Epithelial cell of prostate (primary cell): ENCODE results near the gene LRIG1.

Experiments
- DNase-seq: peaks from one replicate; pipeline ENCODE4 v3.0.0-alpha.2; 2011; ENCODE audit warnings: low read depth, low spot score
- H3K27ac ChIP-seq: fragments of 450-650 bp; 2 replicates; pipeline ENCODE4 v1.5.1; 2017; ENCODE audit warnings: mild to moderate bottlenecking

Gene LRIG1

DNA sequence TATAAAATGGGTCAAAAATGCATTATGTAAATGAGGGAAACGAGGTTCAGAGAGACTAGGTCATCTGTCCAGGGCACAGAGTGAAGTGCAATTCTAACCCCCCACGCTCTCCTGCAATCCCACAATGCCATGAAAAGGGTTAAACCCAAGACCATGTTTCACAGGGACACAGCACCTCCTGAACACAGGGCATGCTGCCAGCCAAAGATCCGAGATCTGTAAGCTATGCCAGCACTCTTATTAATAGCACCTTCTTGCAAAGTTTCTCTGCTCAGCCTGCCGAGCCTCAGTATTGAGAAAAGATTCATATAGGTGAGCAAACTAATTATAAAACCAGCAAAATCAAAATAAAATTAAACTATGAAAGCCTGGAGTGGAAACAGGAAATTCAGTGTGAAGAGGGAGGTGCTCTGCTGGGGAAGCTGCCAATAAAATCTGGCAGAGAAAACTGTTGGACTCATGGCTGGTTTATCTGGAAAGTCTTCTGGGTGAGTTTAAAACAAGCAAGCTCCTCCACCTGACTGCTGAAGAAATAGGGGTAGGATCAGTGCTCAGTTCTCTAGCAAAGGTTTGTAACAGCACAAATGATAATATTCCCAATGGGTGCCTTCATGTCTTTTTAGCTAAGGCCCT, 50.3 kb downstream of the LRIG1 start:
- no peak for DNase-seq
- no peak overlapping the region for H3K27ac ChIP-seq

DNA sequence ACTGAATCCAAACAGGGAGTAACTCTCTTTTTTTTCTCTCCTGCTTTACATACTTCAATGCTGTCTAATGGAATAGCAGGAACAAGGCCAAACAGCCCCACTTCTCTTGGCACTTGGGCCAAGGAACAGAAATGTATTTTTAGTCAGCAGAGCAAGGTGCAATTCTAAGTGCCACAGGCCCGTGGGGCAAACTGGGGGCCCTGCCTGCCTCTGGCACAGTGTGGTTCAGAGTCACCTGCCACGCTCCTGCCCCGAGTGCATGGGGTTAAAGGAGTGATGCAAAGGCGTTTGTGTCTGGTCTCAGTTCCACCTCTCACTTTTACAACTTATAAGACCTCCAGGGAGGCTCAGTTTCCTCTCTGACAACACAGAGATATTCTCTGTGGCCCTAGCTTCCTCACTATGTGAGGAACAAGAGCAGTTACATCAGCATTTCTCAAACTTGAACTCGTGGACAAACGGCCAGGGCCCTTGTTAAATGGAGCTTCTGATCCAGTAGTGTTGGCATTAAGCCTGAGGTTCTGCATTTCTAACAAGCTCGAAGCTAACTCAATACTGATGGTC, 51.3 kb downstream of the LRIG1 start:
- H3K27ac ChIP-seq = no peak overlapping the region
- DNase-seq = no peak

DNA sequence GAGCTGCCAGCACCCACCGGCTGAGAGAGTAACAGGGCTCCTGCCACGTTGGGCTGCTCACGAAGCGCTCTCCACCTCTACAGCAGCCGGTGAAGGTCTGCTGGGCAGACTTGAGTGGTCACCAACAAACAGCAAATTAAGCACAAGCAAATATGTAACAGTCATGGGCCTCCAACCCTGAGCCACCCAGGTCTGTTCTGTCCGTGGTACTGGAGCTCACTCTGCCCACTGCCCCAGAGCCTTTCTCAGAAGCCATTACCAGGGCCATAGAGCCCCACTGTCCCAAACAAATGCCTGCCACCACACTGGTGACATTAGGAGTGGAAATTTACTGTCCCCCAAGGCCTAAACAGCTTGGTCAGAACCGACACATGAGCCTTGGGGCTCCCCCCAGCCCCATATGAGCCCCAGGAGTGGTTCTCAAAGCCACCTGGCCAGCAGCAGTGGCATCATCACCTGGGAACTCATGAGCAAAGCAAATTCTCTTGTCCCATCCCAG, 56.6 kb downstream of the LRIG1 start:
- no peak for DNase-seq
- H3K27ac ChIP-seq = no peak overlapping the region

DNA sequence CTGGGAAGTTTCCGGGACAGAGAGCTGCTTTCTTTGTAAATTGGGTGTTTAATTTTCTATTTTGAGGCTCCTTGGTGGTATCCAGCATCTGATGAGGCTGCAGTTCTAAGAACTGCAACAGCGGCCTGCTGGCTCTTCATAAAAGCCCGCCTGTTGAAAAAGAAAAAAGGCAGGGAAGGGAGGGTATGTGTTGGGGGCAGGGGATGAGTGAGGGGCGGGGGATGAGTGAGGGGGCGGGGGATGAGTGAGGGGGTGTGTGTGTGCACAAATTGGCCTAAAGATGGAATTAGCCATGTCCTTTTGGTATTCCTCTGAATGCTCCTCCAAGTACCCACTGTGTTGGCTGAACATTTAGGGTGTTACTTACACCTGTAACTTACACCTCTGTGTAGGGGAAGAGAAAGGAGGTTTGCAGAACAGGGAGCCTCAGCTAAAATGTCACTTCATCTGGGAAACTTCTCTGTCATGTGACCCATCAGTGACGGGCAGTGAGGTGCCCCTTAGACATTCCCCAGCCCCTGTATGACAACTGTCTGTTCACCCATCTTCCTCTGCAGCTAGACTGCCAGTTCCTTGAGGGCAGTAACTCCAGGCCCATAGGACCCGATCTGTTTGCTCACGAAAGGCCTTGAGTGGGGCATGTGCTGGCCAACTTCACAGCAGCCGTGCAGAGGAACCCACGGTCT, 57.6 kb downstream of the LRIG1 start:
- no peak for DNase-seq
- peak overlapping the region; percentile 74 for H3K27ac ChIP-seq

DNA sequence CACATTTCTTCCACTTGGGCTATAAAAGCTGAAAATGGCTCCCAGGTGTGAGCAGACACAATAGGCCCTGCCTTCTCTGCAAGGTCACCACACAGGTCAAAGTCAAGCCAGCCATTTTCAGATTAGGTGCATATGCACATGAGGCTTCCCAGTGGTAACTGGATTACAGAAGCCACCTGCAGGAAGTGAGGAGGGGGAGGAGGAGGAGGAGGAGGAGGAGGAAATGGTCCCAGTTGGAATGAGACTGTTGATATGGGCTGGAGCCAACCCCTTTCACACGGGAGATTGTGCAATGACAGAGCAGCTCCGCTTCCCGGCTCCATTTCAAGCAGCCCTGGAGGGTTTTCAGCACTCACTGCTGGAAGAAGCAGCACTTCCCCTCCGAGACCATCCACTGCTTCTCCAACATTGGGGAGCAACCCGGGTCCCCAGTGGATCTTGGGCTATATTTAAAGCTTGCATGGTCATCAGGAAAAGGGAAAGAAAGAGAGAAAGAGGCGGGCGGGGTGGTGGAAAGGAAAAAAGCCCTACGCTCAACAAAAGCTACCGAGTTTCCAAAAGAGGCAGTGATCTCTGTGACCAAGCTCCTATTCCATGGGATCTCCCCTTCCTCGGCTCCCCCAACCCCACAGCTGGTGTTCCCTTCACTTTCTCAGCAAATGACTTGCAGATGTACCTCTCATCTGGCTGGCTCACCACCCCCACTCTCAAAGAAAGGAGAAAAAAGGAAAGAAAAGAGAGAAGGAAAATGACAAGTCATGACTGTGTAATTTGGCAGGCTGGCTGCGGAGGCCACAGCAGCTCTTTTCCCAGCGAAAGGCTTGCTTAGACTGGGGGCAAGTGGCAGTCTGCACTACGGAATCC, 58.3 kb downstream of the LRIG1 start:
- H3K27ac ChIP-seq = peak overlapping the region; percentile 74
- no peak for DNase-seq

DNA sequence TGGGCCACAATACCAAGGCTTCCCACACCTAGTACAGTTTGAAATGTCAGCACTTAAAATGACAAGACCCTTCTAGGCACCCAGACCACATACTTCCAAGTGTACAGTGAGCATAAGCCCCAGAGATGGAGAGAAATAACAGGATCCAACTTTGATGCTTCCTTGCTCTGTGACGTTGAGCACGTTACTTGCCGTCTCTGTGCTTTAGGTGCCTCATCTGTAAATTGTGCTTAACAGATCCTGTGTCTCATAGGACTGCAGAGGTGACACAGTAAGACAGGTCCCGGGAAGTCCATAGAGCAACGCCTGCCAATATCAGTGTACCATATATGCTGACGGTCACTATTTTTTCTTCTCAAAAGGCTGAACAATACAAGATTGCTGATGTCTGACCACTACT, 59.1 kb downstream of the LRIG1 start:
- peak overlapping the region; percentile 74 for H3K27ac ChIP-seq
- DNase-seq = no peak

DNA sequence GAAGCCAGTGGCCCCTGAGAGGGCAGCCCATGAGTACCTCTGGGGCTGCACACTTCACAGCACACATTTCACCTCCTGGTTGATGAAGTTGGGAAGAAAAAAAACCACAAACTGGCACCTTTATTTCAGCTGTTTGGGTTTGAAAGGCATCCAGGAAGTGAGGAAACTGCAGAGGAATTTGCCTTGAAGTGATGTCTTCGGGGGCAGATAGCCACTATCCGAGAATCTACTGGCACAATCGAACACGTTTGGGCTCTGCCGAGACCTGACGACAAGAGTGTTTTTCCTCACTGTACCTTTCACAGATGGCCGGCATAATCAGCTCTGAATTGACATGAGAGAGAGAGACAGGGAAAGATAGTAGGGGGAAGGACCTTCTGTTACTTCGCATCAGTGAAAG, 59.7 kb downstream of the LRIG1 start:
- DNase-seq = no peak
- H3K27ac ChIP-seq = peak overlapping the region; percentile 74

DNA sequence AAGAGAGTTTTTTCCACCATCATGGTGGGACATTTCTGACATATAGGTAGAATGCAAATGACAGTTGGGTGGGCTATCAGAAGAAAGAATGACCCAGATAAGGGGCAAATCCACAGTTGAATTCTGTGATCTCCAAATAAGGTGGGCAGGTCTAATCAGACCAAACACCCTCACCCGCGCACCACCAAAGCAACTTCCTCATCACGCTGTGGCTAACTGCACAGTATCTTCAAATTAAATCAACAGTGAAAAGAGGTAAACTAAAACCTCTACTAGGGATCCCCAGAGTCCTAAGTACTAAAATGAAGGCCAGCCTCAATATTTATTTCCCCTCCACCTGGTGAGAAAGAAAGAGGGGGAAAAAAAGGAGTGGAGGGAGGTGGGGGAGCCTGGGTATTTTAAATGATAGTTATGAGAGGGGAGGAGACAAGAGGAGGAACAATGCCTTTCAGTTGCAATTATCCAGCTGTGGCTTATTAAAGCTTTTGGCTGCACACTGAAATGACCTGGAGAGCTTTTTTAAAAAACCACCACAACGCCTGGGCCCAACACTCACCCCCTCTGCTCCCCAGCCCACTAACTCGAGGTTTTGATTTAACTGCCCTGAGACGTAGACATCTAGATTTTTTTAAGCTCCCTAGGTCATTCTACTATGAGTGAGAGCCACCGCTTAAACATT, 61.0 kb downstream of the LRIG1 start:
- no peak overlapping the region for H3K27ac ChIP-seq
- DNase-seq = no peak

DNA sequence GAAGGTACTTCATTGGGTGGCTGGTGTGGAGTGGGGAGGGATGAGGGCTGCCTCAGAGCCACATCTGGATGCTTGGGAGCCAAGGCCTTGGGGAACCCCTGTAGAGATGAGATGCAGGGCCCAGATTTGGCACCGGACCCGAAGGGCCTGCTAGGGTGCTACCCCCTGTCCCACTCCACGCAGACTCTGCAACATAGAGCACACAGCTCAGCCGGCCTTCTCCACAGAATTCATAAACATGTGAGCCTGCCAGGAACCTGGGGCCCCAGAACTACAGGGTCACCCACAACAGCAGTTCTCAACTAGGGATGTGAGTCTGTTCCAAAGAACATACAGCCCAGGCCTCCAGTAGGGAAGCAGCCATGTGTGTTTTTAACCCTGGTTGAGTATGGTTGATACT, 62.8 kb downstream of the LRIG1 start:
- no peak overlapping the region for H3K27ac ChIP-seq

DNA sequence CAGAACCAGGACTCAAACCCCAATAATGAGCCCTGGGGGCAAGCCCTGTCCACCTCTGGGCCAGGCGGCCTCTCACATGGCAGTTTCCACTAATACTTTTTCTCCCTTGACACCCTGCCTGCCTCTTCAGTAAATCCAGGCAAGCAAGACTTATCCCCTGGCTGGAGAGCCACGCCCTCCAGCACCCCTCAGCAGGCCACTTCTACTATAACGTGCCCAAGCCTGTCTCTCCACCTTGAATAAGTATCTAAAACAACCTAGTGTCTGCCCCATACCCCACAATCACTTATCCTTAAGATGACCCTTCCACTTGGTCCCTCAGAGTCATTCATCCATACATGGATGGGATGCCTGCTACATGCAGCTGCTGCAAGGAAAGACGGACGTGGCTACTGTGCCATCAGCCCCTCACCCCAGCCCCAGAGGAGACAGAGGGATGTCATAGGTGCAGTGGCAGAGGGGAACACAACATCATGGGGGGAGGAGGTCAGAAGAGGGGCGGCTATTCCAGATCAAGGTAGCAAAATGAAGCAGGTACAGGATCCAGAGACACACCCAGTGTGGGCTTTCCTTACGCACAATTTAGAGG, 63.4 kb downstream of the LRIG1 start:
- H3K27ac ChIP-seq = no peak overlapping the region
- DNase-seq = no peak

More for the DNA sequence above, 62.8 kb downstream of the LRIG1 start:
- no peak for DNase-seq

DNA sequence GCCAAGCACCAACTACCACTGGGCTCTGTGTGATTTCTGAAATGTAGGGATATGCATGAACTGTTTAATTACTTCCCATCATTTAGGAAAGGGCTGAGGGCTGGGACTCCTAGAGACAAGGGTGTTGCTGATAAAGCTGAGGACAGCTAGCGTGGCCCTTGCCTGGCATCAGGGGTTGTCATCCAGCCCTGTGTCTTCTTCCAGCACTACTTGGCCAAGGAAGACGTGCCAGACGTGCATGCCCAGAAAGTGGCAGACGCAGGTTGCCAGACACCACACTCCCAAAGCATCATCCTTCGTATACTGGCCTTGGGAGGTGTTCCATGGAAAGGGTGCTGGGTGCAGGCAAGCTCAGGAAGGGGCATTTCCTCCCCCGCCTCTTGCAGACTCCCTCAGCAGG, 64.8 kb downstream of the LRIG1 start:
- no peak for DNase-seq
- no peak overlapping the region for H3K27ac ChIP-seq

DNA sequence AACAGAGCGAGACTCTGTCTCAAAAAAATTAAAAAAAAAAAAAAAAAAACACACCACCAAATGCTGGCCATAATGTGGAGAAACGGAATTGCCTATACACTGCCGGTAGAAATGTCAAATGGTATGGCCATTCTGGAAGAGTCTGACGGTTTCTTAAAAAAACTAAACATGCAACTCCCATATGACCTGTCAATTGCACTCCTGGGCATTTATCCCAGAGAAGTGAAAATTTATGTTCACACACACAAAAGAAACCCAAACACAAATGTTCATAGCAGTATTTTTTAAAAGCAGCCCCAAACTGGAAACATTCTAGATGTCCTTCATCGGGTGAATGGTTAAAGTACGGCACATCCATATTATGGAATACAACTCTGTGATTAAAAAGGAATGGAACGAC, 66.1 kb downstream of the LRIG1 start:
- DNase-seq = no peak
- no peak overlapping the region for H3K27ac ChIP-seq

DNA sequence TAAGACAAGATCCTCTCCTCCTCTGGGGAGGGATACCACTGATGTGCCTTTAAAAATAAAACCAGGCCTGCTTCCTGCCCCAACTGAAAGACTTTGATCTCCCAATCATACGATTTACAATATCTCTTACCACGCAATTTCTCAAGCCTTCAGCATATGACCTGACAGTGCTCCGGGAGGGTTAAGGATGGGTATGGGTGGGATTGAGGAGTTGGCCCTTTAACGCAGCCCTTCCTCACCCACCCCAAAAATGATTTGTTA, 67.4 kb downstream of the LRIG1 start:
- no peak overlapping the region for H3K27ac ChIP-seq
- DNase-seq = no peak

DNA sequence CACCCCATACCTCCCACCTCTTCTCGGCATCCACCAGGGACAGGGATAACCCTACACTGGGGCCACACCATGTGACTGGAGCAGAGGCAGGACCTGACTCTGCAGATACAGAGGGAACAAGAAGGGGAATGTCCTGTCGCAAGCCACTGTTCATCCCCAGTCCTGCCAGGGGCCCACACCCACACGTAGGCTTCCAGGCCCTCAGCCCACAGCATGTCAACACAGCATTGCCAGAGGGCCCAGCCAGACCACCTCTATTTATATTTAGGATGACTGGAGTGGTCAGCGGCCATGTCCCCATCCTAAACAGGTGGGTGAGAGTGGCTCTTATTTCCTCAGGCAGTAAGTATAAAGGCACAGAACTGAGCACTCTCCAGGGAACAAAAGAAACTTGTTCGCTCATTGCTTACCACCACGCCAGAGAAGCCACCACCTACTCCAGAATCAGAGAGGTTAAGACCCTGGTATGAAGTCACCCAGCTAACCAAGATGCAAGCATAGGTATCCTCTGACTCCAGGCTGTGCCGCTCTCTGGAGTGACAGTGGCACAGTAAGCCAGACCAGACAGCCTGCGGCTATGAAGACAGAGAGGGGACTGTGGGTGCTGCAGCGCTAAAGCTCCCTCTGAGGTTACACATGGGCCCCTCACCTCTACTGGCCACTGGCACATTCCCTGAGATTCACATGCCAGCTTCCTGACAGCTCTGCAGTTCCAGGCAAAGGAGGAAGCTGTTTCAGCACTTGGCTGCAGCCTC, 67.9 kb downstream of the LRIG1 start:
- no peak overlapping the region for H3K27ac ChIP-seq

DNA sequence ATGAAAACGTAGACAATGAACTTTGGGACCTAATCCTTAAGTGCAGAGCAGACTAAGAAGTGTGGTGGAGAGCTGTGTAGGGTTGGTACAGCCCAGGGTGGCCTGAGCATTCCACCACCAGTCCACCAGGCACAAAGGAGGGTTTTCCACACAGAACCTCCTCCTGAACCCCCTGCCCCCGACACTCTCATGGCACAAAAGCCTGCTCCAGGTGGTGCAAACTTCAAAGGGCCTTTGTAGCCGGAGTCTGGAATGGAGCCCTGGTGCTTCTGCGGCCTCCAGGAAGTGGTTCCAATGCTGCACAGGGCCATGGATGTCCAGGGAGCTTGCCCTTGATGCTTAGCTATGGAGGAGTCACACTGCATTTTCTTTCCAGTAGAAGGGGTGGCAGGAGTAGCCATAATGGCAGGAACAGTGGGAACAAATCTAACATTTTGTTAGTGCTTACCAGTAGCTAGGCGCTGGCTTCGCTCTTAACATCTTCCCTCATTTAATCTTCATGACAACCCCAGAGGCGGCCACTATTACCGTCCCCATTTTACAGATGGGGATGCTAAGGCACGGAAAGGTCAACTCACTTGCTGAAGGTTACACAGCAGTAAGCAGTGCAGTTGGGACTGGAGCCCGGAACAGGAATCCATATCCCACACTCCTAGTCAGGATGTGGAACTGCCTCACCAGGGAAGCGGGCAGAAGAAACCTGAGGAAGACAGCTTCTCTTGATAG, 68.6 kb downstream of the LRIG1 start:
- no peak overlapping the region for H3K27ac ChIP-seq
- no peak for DNase-seq

More for the DNA sequence above, 67.9 kb downstream of the LRIG1 start:
- no peak for DNase-seq

DNA sequence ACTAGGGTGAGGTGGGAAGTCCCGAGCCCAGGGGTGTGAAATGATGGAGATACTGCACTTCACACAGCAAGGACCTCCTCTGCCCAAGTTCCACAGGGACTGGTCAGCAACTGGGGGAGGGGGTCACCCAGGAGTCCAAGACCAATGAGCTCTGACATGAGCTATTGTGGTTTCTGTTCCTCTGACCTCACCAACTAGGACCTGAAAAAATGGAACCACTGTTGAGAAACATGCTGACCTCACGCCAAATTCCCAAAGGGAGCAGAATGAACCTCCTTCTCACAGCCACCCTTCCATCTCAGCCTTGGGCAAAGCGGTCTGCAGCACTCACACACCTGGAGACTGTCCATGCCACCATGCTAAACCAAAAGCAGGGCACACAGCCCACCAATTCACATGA, 69.3 kb downstream of the LRIG1 start:
- H3K27ac ChIP-seq = no peak overlapping the region
- no peak for DNase-seq

DNA sequence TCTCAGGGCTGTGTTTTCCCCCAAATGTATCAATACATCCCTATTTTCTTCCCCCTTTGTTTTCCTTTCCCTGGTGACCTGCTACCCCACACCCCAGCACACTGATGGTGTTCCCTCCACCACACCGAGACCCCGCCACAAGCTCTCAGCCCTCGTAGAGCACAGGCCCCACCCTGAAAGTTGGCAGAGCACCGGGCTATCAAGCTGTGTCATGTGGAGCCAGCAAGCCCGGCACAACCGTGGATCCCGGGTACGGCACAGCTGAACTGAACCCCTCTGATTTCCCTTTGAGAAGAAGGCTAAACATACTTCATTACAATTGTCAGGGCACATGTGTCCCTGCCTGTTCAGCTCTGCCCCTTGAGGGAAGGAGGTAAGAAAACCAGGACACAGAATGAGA, 69.9 kb downstream of the LRIG1 start:
- DNase-seq = no peak
- no peak overlapping the region for H3K27ac ChIP-seq

DNA sequence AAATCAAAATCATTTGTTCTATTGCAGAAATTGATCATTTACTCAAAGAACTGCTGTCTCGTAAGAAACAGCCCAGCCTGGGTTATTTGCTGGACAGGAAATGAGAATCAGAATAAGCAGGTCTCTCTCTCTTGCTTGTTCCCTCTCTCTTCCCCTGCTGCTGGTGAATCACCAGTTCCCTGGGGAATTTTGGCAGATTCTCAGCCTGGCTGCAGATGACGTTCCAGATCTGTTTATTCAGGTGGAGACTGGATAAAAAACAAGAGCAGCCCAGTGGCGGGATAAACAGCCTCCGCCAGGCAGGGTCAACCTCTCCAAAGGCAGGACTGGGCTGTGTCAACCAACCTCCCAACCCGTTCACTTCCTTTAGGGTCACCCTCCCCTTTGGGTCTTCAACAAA, 72.1 kb downstream of the LRIG1 start:
- peak overlapping the region; percentile 53 for H3K27ac ChIP-seq
- DNase-seq = peak; percentile 67

DNA sequence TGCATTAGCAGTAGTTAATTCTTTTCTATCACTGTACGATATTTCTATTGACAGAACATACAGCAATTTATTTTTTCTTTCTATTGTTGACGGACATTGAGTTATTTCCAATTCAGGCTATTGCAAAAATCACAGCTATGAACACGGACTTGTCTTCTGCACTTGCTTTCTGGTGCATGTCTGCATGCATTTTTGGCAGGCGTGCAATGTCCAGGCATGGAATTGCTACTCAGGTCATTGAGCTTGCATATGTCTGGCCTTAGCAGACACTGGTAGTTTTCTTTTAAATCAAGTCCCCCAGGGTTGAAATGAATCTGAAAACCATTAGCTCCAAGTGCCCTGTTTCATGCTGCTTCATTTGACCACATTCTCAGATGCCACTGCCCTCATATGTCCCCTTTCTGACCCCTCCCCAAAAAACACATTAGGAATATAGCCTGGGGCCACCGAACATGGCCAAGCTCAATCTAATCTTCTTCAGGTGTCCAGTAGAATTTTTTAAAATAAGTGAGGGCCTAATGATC, 72.8 kb downstream of the LRIG1 start:
- peak overlapping the region; percentile 53 for H3K27ac ChIP-seq
- DNase-seq = no peak
